DND-41 (cell line): ENCODE data around the gene VOPP1.
"Not testable (repeated sequence)": the region's sequence is repeated elsewhere in the genome, so short reads cannot be mapped to it uniquely, and the experiment has no call there.

Source experiments
- ATAC-seq: fragments of 200-7000 bp; cut with Tn5 transposase; 3 replicates; pipeline ENCODE4 v1.9.1; 2021; ENCODE audit warnings: low read depth; ENCODE audit not compliant: insufficient read depth
- DNase-seq: peaks from one replicate; pipeline ENCODE4 v3.0.0-alpha.2; 2020
- H2AFZ ChIP-seq: 2 replicates; pipeline ENCODE4 v1.6.0; 2012; ENCODE audit warnings: low read depth, low read length
- H3K27ac ChIP-seq: 2 replicates; pipeline ENCODE4 v1.5.1; 2012; ENCODE audit warnings: low read length, inconsistent platforms
- H3K27me3 ChIP-seq: fragments of 200-600 bp; sonication (generic); 2 replicates; pipeline ENCODE4 v1.6.0; 2012; ENCODE audit warnings: low read length, mild to moderate bottlenecking, inconsistent platforms; ENCODE audit not compliant: insufficient read depth, poor library complexity
- H3K36me3 ChIP-seq: 2 replicates; pipeline ENCODE4 v1.5.1; 2012; ENCODE audit warnings: low read length, inconsistent platforms; ENCODE audit not compliant: insufficient read depth
- H3K4me1 ChIP-seq: 2 replicates; pipeline ENCODE4 v1.5.1; 2012; ENCODE audit warnings: mild to moderate bottlenecking, low read length; ENCODE audit not compliant: insufficient read depth
- H3K4me2 ChIP-seq: 2 replicates; pipeline ENCODE4 v1.6.0; 2012; ENCODE audit warnings: mild to moderate bottlenecking, moderate library complexity, low read length, inconsistent platforms; ENCODE audit not compliant: insufficient read depth
- H3K4me3 ChIP-seq, 2 experiments: fragments of 200-600 bp in 1 of 2; shearing (Covaris generic) in 1 of 2; 2 replicates each; pipeline ENCODE4 v1.5.1; 2012 to 2016; ENCODE audit warnings: inconsistent platforms in 2 of 2, low read length in 2 of 2, mild to moderate bottlenecking in 2 of 2, low read depth in 1 of 2, moderate library complexity in 1 of 2
- H3K79me2 ChIP-seq: 2 replicates; pipeline ENCODE4 v1.6.0; 2012; ENCODE audit warnings: low read length, inconsistent platforms; ENCODE audit not compliant: insufficient read depth
- H3K9ac ChIP-seq: 2 replicates; pipeline ENCODE4 v1.6.0; 2012; ENCODE audit warnings: low read depth, mild to moderate bottlenecking, inconsistent platforms, low read length, moderate library complexity
- H3K9me3 ChIP-seq: 2 replicates; pipeline ENCODE4 v1.5.1; 2012; ENCODE audit warnings: low read length, moderate library complexity, mild to moderate bottlenecking, inconsistent platforms; ENCODE audit not compliant: insufficient read depth, severe bottlenecking
- H4K20me1 ChIP-seq: 2 replicates; pipeline ENCODE4 v1.6.0; 2012; ENCODE audit warnings: low read length; ENCODE audit not compliant: insufficient read depth
- CTCF ChIP-seq: IDR thresholded peaks from 2 replicates; pipeline ENCODE4 v1.5.1; 2012; ENCODE audit warnings: borderline replicate concordance, low read length, moderate library complexity, mild to moderate bottlenecking; ENCODE audit not compliant: poor library complexity, severe bottlenecking; ENCODE audit errors: extremely low read depth
- EZH2 ChIP-seq: IDR thresholded peaks from 3 replicates; pipeline ENCODE4 v1.6.1; 2012; ENCODE audit warnings: borderline replicate concordance, low read depth, mild to moderate bottlenecking, moderate library complexity, low read length, inconsistent platforms; ENCODE audit not compliant: severe bottlenecking

Gene VOPP1

GRCh38 chr7:55588976-55589604, 16.8 kb upstream of the VOPP1 start:
- H2AFZ ChIP-seq, result no peak overlapping the region
- H3K9me3 ChIP-seq, result no peaks in the 10 kb centered on the region
- H4K20me1 ChIP-seq, result no peaks in the 10 kb centered on the region
- DNase-seq, result no peak
- TF ChIP-seq CTCF (no peak), EZH2 (no peak)
- no peak for ATAC-seq
- no peak overlapping the region for H3K9ac ChIP-seq
- no peaks in the 10 kb centered on the region for H3K27me3 ChIP-seq
- H3K4me1 ChIP-seq, result peaks cover 13% of the 10 kb centered on the region
- no peak overlapping the region for H3K4me3 ChIP-seq
- H3K27ac ChIP-seq, result no peak overlapping the region
- H3K36me3 ChIP-seq, result no peaks in the 10 kb centered on the region
- H3K79me2 ChIP-seq, result no peaks in the 10 kb centered on the region
- no peak overlapping the region for H3K4me2 ChIP-seq

GRCh38 chr7:55588379-55588699, 16.0 kb upstream of the VOPP1 start:
- ATAC-seq (no peak), DNase-seq (no peak)
- Histone ChIP-seq H3K36me3 (no peaks in the 10 kb centered on the region), H3K27me3 (no peaks in the 10 kb centered on the region), H3K79me2 (no peaks in the 10 kb centered on the region), H3K27ac (no peak overlapping the region), H4K20me1 (no peaks in the 10 kb centered on the region), H3K4me2 (no peak overlapping the region), H3K9ac (no peak overlapping the region), H3K4me1 (peaks cover 13% of the 10 kb centered on the region), H2AFZ (no peak overlapping the region), H3K4me3 (no peak overlapping the region), H3K9me3 (peaks cover 1% of the 10 kb centered on the region)
- TF ChIP-seq CTCF (no peak), EZH2 (no peak)

- ATAC-seq (no peak), DNase-seq (no peak)
- H3K27ac ChIP-seq, result no peak overlapping the region
- H3K9ac ChIP-seq, result no peak overlapping the region
- H3K27me3 ChIP-seq, result no peaks in the 10 kb centered on the region
- H4K20me1 ChIP-seq, result no peaks in the 10 kb centered on the region
- no peaks in the 10 kb centered on the region for H3K36me3 ChIP-seq
- no peak overlapping the region for H3K4me3 ChIP-seq
- no peak overlapping the region for H3K4me2 ChIP-seq
- no peak for TF ChIP-seq CTCF
- peaks cover 13% of the 10 kb centered on the region for H3K4me1 ChIP-seq
- no peak overlapping the region for H2AFZ ChIP-seq
- no peaks in the 10 kb centered on the region for H3K79me2 ChIP-seq
- peaks cover 6% of the 10 kb centered on the region for H3K9me3 ChIP-seq
Measured at GRCh38 chr7:55587687-55588378, 15.5 kb upstream of the VOPP1 start.

GRCh38 chr7:55582656-55583055, 10.4 kb upstream of the VOPP1 start:
- not testable (repeated sequence) for H3K4me3 ChIP-seq, H3K27me3 ChIP-seq, H3K4me2 ChIP-seq, H2AFZ ChIP-seq, ATAC-seq, H3K79me2 ChIP-seq, H3K9me3 ChIP-seq, H3K36me3 ChIP-seq, DNase-seq, H3K27ac ChIP-seq, H3K9ac ChIP-seq, H4K20me1 ChIP-seq
- H3K4me1 ChIP-seq, result peaks cover 13% of the 10 kb centered on the region
